ENCODE data around the gene TTPAL. TPM values are rescaled to one million over a fixed set of nuclear protein-coding genes. Genes with fewer than 3 reads are reported as not detected.

The TTPAL gene
- total RNA-seq, 1 experiment from 2014 or later: 21.1 TPM

GRCh38 chr20:44537993-44538392 lies 62.3 kb downstream of the TTPAL start:
- no peaks in the 10 kb centered on the region for H3K27me3 Mint-ChIP-seq (ENCODE audit: low read depth)
- no peak for TF ChIP-seq CTCF (conservative IDR thresholded peaks at IDR 0.05)
- no peaks in the 10 kb centered on the region for H4K20me1 ChIP-seq (ENCODE audit: control insufficient read depth, insufficient read depth, insufficient read length)
- no peak overlapping the region for H2BK20ac ChIP-seq (ENCODE audit: low read depth, low read length, poor library complexity, severe bottlenecking)
- H4K91ac ChIP-seq (ENCODE audit: insufficient read length, low read depth, low read length): no peak overlapping the region
- no peak overlapping the region for H3K18ac ChIP-seq (ENCODE audit: insufficient read length, low read depth, low read length)
- no peaks in the 10 kb centered on the region for H3K79me1 ChIP-seq (ENCODE audit: insufficient read depth, low read depth, low read length, poor library complexity, severe bottlenecking)
- no peaks in the 10 kb centered on the region for H3K9me3 ChIP-seq (ENCODE audit: control insufficient read depth, low read depth, low read length)
- H3K4ac ChIP-seq (ENCODE audit: low read depth, low read length): no peak overlapping the region
- H3K23ac ChIP-seq (ENCODE audit: insufficient read length, low read depth, low read length): no peak overlapping the region
- no peaks in the 10 kb centered on the region for H3K36me3 Mint-ChIP-seq (ENCODE audit: insufficient read depth in 1 of 3, low read depth in 3 of 3)
- H3K4me1 ChIP-seq (ENCODE audit: insufficient read depth, low read length): no peaks in the 10 kb centered on the region; the same call in 1 of the 2 replicates
- H2BK12ac ChIP-seq (ENCODE audit: insufficient read length, low read depth, low read length): no peak overlapping the region
- no peaks in the 10 kb centered on the region for H3K23me2 ChIP-seq (ENCODE audit: insufficient read length, low read depth, low read length, poor library complexity, severe bottlenecking)
- H3K27me3 ChIP-seq (ENCODE audit: insufficient read depth, low read length): no peaks in the 10 kb centered on the region
- no peak overlapping the region for H3K27ac Mint-ChIP-seq
- H3K27ac ChIP-seq (ENCODE audit: insufficient read length, low read depth, low read length): no peak overlapping the region
- DNase-seq: no peak
- H3T11ph ChIP-seq (ENCODE audit: low read length): no peak overlapping the region
- H2BK120ac ChIP-seq (ENCODE audit: low read depth, low read length, poor library complexity, severe bottlenecking): no peak overlapping the region
- H3K9me3 Mint-ChIP-seq: no peaks in the 10 kb centered on the region
- no peak overlapping the region for H3K14ac ChIP-seq (ENCODE audit: insufficient read depth, low read length)
- no peak overlapping the region for H3K4me3 Mint-ChIP-seq
- no peak overlapping the region for H2AFZ ChIP-seq (ENCODE audit: low read length)
- no peak overlapping the region for H2BK15ac ChIP-seq (ENCODE audit: low read depth, low read length)
- no CpG with 5 or more reads among the region's 1 CpG for WGBS (ENCODE audit: extremely low coverage, insufficient read length, low lambda C conversion rate)
- no peak overlapping the region for H3K4me2 ChIP-seq (ENCODE audit: insufficient read depth, insufficient read length, low read length)
- no peaks in the 10 kb centered on the region for H3K79me2 ChIP-seq (ENCODE audit: insufficient read depth, low read length)
- no peak overlapping the region for H3K9ac ChIP-seq (ENCODE audit: extremely low read depth, insufficient read length, low read length)
- H3K56ac ChIP-seq (ENCODE audit: insufficient read length, low read depth, low read length): no peak overlapping the region
- H4K8ac ChIP-seq (replicated peaks; ENCODE audit: insufficient read length, low read depth, low read length): no peak overlapping the region
- no peak overlapping the region for H4K5ac ChIP-seq (ENCODE audit: insufficient read length, low read depth, low read length)
- no peak overlapping the region for H2AK5ac ChIP-seq (ENCODE audit: insufficient read length, low read length)
- H2BK5ac ChIP-seq (ENCODE audit: insufficient read length, low read length): no peak overlapping the region
- peaks cover 4 to 6% of the 10 kb centered on the region in 2 experiments for H3K4me1 Mint-ChIP-seq

All from H9 (cell line).